Mammary epithelial cell (primary cell): ENCODE data around the gene PFKL.

Experiments
- CTCF ChIP-seq, 2 donors: IDR thresholded peaks in 1 of 2; conservative IDR thresholded peaks in 1 of 2; 2 replicates each; pipeline ENCODE4 v1.5.1; 2011 to 2012; ENCODE audit warnings: inconsistent platforms in 2 of 2, low read length in 2 of 2, mild to moderate bottlenecking in 2 of 2, control low read depth in 1 of 2, low read depth in 1 of 2; ENCODE audit not compliant: insufficient read depth in 1 of 2; ENCODE audit errors: extremely low read depth in 1 of 2
- EZH2 ChIP-seq: IDR thresholded peaks from 2 replicates; pipeline ENCODE4 v1.6.1; 2012; ENCODE audit warnings: low read length, inconsistent platforms, borderline replicate concordance

- TF ChIP-seq CTCF (conservative IDR thresholded peaks at IDR 0.05 in 1 of 2, IDR thresholded peaks at IDR 0.05 in 1 of 2; ENCODE audit: extremely low read depth in 1 of 2, insufficient read depth in 1 of 2, low read depth in 1 of 2, low read length in 2 of 2), result no peak
- TF ChIP-seq EZH2, result no peak
Observed at GRCh38 chr21:44282370-44282769, 17.5 kb upstream of the PFKL start.
